ENCODE measurements around the gene SERPINB10. TPM values are rescaled to one million over a fixed set of nuclear protein-coding genes. Genes with fewer than 3 reads are reported as not detected.

The SERPINB10 gene
- total RNA-seq, 1 experiment from 2014 or later, result not detected

DNA sequence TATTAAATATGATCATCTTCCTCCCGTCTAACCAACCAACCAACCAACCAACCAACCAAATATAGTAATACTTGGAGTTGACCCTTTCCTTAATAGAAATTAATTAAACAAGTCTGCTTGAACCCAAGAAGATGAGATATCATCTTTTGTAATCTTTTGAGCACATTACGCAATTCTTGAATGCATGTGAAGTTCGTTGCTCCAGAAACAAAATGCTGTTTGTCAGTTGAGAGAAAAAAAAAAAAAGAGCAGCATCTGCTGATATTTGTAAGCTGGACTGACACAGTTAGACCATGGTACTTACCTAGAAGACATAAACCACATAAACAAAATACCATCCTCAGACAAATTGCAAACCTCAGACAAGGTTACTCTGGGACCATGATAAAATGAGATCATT, 29.4 kb upstream of the SERPINB10 start:
- H3K4me3 Mint-ChIP-seq, result no peak overlapping the region
- H3K27me3 Mint-ChIP-seq (ENCODE audit: low read depth), result no peaks in the 10 kb centered on the region
- no peaks in the 10 kb centered on the region for H3K36me3 Mint-ChIP-seq
- ChIA-PET CTCF (no interaction called here), POLR2A (no interaction called here)
- peaks cover 3% of the 10 kb centered on the region; the same call in 1 of the 2 replicates for H3K9me3 Mint-ChIP-seq
- TF ChIP-seq SOX15 (CRISPR knock-in tag; IDR thresholded peaks at IDR 0.05) (no peak), IRF1 (CRISPR knock-in tag; IDR thresholded peaks at IDR 0.05) (no peak), ZNF232 (CRISPR knock-in tag; IDR thresholded peaks at IDR 0.05) (no peak), ZNF512 (CRISPR knock-in tag; IDR thresholded peaks at IDR 0.05; ENCODE audit: borderline replicate concordance) (no peak)
- TF ChIP-seq, protein P1, sequence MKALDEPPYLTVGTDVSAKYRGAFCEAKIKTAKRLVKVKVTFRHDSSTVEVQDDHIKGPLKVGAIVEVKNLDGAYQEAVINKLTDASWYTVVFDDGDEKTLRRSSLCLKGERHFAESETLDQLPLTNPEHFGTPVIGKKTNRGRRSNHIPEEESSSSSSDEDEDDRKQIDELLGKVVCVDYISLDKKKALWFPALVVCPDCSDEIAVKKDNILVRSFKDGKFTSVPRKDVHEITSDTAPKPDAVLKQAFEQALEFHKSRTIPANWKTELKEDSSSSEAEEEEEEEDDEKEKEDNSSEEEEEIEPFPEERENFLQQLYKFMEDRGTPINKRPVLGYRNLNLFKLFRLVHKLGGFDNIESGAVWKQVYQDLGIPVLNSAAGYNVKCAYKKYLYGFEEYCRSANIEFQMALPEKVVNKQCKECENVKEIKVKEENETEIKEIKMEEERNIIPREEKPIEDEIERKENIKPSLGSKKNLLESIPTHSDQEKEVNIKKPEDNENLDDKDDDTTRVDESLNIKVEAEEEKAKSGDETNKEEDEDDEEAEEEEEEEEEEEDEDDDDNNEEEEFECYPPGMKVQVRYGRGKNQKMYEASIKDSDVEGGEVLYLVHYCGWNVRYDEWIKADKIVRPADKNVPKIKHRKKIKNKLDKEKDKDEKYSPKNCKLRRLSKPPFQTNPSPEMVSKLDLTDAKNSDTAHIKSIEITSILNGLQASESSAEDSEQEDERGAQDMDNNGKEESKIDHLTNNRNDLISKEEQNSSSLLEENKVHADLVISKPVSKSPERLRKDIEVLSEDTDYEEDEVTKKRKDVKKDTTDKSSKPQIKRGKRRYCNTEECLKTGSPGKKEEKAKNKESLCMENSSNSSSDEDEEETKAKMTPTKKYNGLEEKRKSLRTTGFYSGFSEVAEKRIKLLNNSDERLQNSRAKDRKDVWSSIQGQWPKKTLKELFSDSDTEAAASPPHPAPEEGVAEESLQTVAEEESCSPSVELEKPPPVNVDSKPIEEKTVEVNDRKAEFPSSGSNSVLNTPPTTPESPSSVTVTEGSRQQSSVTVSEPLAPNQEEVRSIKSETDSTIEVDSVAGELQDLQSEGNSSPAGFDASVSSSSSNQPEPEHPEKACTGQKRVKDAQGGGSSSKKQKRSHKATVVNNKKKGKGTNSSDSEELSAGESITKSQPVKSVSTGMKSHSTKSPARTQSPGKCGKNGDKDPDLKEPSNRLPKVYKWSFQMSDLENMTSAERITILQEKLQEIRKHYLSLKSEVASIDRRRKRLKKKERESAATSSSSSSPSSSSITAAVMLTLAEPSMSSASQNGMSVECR (CRISPR knock-in tag; IDR thresholded peaks at IDR 0.05; ENCODE audit: borderline replicate concordance), result no peak
- H3K27ac Mint-ChIP-seq, result no peak overlapping the region
- no peak for DNase-seq (ENCODE audit: low spot score)
- no peak for ATAC-seq
- no peaks in the 10 kb centered on the region for H3K4me1 Mint-ChIP-seq

DNA sequence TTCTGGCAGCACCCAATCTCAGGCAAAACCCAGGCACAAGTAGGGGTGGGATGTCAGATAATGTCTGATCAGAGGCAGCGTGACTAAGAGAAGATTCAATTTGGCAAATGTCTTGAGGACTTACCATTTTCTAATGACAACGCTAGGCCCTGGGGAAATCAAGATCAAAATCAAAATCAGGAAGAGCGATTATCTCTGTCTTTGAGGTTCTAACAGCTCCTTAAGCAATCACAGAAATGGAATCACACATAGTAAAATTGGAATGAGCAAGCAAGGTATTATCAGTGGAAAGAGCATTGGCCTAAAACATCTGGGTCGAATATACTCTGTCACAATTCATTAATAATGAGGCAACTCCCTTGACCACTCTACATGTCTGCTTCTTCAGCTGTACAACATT, 28.8 kb upstream of the SERPINB10 start:
- ChIA-PET POLR2A (no interaction called here), CTCF (no interaction called here)
- H3K36me3 Mint-ChIP-seq, result no peaks in the 10 kb centered on the region
- H3K27me3 Mint-ChIP-seq (ENCODE audit: low read depth), result no peaks in the 10 kb centered on the region
- no peak overlapping the region for H3K27ac Mint-ChIP-seq
- DNase-seq (ENCODE audit: low spot score) (no peak), ATAC-seq (no peak)
- H3K4me1 Mint-ChIP-seq, result no peaks in the 10 kb centered on the region
- no peak overlapping the region for H3K4me3 Mint-ChIP-seq
- peaks cover 3% of the 10 kb centered on the region; the same call in 1 of the 2 replicates for H3K9me3 Mint-ChIP-seq
- TF ChIP-seq IRF2 (CRISPR knock-in tag; IDR thresholded peaks at IDR 0.05; ENCODE audit: borderline replicate concordance, low read depth) (no peak), ESRRA (CRISPR knock-in tag; IDR thresholded peaks at IDR 0.05; ENCODE audit: borderline replicate concordance) (no peak), CBFB (CRISPR knock-in tag; IDR thresholded peaks at IDR 0.05; ENCODE audit: low read depth) (no peak), MXD4 (CRISPR knock-in tag; IDR thresholded peaks at IDR 0.05; ENCODE audit: borderline replicate concordance) (no peak), OVOL2 (CRISPR knock-in tag; IDR thresholded peaks at IDR 0.05; ENCODE audit: borderline replicate concordance) (no peak), SMAD3 (CRISPR knock-in tag; IDR thresholded peaks at IDR 0.05; ENCODE audit: borderline replicate concordance) (no peak), ZNF281 (CRISPR knock-in tag; IDR thresholded peaks at IDR 0.05) (no peak), NFATC4 (CRISPR knock-in tag; IDR thresholded peaks at IDR 0.05) (no peak), JUN (CRISPR knock-in tag; IDR thresholded peaks at IDR 0.05) (no peak), ZSCAN18 (CRISPR knock-in tag; IDR thresholded peaks at IDR 0.05) (no peak), ZNF317 (CRISPR knock-in tag; IDR thresholded peaks at IDR 0.05; ENCODE audit: borderline replicate concordance, low read depth) (no peak), SOX15 (CRISPR knock-in tag; IDR thresholded peaks at IDR 0.05) (no peak), E2F1 (CRISPR knock-in tag; IDR thresholded peaks at IDR 0.05) (no peak)
- TF ChIP-seq, protein P2, sequence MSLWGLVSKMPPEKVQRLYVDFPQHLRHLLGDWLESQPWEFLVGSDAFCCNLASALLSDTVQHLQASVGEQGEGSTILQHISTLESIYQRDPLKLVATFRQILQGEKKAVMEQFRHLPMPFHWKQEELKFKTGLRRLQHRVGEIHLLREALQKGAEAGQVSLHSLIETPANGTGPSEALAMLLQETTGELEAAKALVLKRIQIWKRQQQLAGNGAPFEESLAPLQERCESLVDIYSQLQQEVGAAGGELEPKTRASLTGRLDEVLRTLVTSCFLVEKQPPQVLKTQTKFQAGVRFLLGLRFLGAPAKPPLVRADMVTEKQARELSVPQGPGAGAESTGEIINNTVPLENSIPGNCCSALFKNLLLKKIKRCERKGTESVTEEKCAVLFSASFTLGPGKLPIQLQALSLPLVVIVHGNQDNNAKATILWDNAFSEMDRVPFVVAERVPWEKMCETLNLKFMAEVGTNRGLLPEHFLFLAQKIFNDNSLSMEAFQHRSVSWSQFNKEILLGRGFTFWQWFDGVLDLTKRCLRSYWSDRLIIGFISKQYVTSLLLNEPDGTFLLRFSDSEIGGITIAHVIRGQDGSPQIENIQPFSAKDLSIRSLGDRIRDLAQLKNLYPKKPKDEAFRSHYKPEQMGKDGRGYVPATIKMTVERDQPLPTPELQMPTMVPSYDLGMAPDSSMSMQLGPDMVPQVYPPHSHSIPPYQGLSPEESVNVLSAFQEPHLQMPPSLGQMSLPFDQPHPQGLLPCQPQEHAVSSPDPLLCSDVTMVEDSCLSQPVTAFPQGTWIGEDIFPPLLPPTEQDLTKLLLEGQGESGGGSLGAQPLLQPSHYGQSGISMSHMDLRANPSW (CRISPR knock-in tag; conservative IDR thresholded peaks at IDR 0.05; ENCODE audit: low read depth), result no peak
- TF ChIP-seq, protein P3, sequence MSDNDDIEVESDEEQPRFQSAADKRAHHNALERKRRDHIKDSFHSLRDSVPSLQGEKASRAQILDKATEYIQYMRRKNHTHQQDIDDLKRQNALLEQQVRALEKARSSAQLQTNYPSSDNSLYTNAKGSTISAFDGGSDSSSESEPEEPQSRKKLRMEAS (CRISPR knock-in tag; IDR thresholded peaks at IDR 0.05), result no peak
